Gastrocnemius medialis (tissue), 4 donors: ENCODE data around the gene NKD1. TPM values are rescaled to one million over a fixed set of nuclear protein-coding genes. Genes with fewer than 3 reads are reported as not detected.

Experiments used
- ATAC-seq, 2 donors: fragments of 150-250 bp; one replicate each; pipeline ENCODE4 v1.9.1; 2016
- DNase-seq, 2 donors: peaks; one replicate each; pipeline ENCODE4 v3.0.0-alpha.2; 2019
- H3K27ac ChIP-seq, 4 donors: fragments of 200-600 bp; sonication (generic); 1 replicate in 1 of 4; 2 replicates in 3 of 4; pipeline ENCODE4 v1.5.1; 2016 to 2018; ENCODE audit warnings: mild to moderate bottlenecking in 2 of 4, moderate library complexity in 1 of 4
- H3K27me3 ChIP-seq, 3 donors: fragments of 200-600 bp; sonication (generic) in 2 of 3; 1 replicate in 1 of 3; 2 replicates in 2 of 3; pipeline versions ENCODE4 v1.5.1 to v1.6.0; 2016 to 2019; ENCODE audit warnings: mild to moderate bottlenecking in 1 of 3, moderate library complexity in 1 of 3
- H3K36me3 ChIP-seq, 2 donors: fragments of 200-600 bp; sonication (generic) in 1 of 2; one replicate each; pipeline ENCODE4 v1.5.1; 2017 to 2018
- H3K4me1 ChIP-seq, 2 donors: fragments of 200-600 bp; sonication (generic) in 1 of 2; one replicate each; pipeline ENCODE4 v1.5.1; 2016 to 2017; ENCODE audit warnings: mild to moderate bottlenecking in 2 of 2
- H3K4me3 ChIP-seq, 4 donors: fragments of 200-600 bp; sonication (generic) in 3 of 4; 1 replicate in 1 of 4; 2 replicates in 3 of 4; pipeline ENCODE4 v1.5.1; 2016 to 2019; ENCODE audit warnings: mild to moderate bottlenecking in 2 of 4
- H3K9me3 ChIP-seq, 3 donors: fragments of 200-600 bp; sonication (generic) in 2 of 3; 1 replicate in 1 of 3; 2 replicates in 2 of 3; pipeline ENCODE4 v1.5.1; 2016 to 2019
- CTCF ChIP-seq, 5 experiments: fragments of 450-650 bp in 3 of 5; fragments of 200-600 bp in 2 of 5; sonication (generic) in 2 of 5; IDR thresholded peaks in 4 of 5; conservative IDR thresholded peaks in 1 of 5; 1 replicate in 4 of 5; 2 replicates in 1 of 5; pipeline ENCODE4 v1.5.1; 2016 to 2019; ENCODE audit warnings: antibody characterized with exemption in 5 of 5, mild to moderate bottlenecking in 3 of 5, moderate library complexity in 3 of 5
- POLR2A ChIP-seq, 2 donors: fragments of 450-650 bp; IDR thresholded peaks; one replicate each; pipeline ENCODE4 v1.6.1; 2017; ENCODE audit warnings: antibody characterized with exemption in 2 of 2, mild to moderate bottlenecking in 2 of 2, moderate library complexity in 2 of 2
- in situ Hi-C, 4 donors: fragments of 200-750 bp; cut with MboI; loops; one replicate each; pipeline versions ENCODE4 v1.15.0 to v1.8.0; 2017; ENCODE audit warnings: low sequenced_read_pairs in 4 of 4
- intact Hi-C: fragments of 100-400 bp; cut with DNase I; formaldehyde crosslinking; loops from one replicate; pipeline ENCODE4 v1.15.1; 2023; ENCODE audit warnings: low total_unique reads
- total RNA-seq, 4 donors: library from RNA; depleted of rRNA; stranded (reverse); fragments of >200 nt; gene quantifications; one replicate each; pipeline versions ENCODE4 v1.1.0 to v1.2.3, GENCODE V29; 2016

The NKD1 gene
- total RNA-seq, 4 donors from 2014 or later = 0.10 to 0.75 (median 0.19) TPM

- no peak for ATAC-seq
Observed at GRCh38 chr16:50567651-50568050, 19.5 kb downstream of the NKD1 start.

DNA sequence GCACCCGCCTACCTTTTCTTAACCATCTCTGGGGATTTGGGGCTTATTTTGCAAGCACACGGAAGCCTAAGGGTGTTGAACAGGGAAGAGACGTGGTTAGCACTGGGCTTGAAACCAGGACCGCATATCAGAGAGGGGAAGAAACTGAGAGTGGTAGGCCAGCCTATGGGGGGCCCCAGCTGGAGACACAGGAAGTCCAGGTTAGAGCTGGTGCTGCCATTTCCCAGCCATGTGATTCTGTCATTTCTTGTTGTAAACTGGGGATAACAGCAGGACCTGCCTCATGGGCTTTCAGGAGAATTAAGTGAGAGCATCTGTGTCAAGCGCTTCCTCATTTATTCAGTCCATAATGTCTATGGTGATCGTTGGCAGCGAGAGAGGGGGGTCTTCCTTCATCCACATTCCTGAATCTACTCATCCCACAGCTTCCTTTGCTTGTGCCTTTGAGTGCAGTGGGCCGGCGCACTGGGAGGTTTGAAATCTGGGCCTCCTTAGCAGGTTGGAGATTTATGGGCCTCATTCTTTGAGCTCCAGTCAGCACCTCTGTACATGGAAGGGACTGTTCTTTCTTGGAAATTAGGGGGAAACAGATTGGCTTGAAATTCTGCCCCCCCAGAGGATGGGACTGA lies 20.1 kb downstream of the NKD1 start:
- Histone ChIP-seq H3K4me1 (no peaks in the 10 kb centered on the region), H3K36me3 (no peaks in the 10 kb centered on the region), H3K27ac (no peak overlapping the region), H3K4me3 (no peak overlapping the region), H3K9me3 (no peaks in the 10 kb centered on the region), H3K27me3 (no peaks in the 10 kb centered on the region)
- intact Hi-C loops = no loop called here
- ATAC-seq (no peak), DNase-seq (no peak)
- no peak for TF ChIP-seq POLR2A (IDR thresholded peaks at IDR 0.05)
- TF ChIP-seq CTCF (IDR thresholded peaks at IDR 0.05 in 4 of 5, conservative IDR thresholded peaks at IDR 0.05 in 1 of 5) = no peak
- in situ Hi-C loops = no loop called here

More at GRCh38 chr16:50567651-50568050, 19.5 kb downstream of the NKD1 start:
- no peak for TF ChIP-seq POLR2A (IDR thresholded peaks at IDR 0.05)
- no peak overlapping the region for H3K4me3 ChIP-seq
- H3K4me1 ChIP-seq = no peaks in the 10 kb centered on the region
- no peaks in the 10 kb centered on the region for H3K36me3 ChIP-seq
- intact Hi-C loops (no loop called here), in situ Hi-C loops (no loop called here)
- H3K27ac ChIP-seq = no peak overlapping the region
- no peaks in the 10 kb centered on the region for H3K9me3 ChIP-seq
- DNase-seq = no peak
- H3K27me3 ChIP-seq = no peaks in the 10 kb centered on the region

- no peak overlapping the region for H3K4me3 ChIP-seq
- H3K4me1 ChIP-seq = peaks cover 0 to 3% of the 10 kb centered on the region in 2 donors
- no peak overlapping the region for H3K27ac ChIP-seq
- H3K27me3 ChIP-seq = no peaks in the 10 kb centered on the region
- DNase-seq (no peak), ATAC-seq (no peak)
- H3K36me3 ChIP-seq = no peaks in the 10 kb centered on the region
- no peak for TF ChIP-seq POLR2A (IDR thresholded peaks at IDR 0.05)
- TF ChIP-seq CTCF (IDR thresholded peaks at IDR 0.05 in 4 of 5, conservative IDR thresholded peaks at IDR 0.05 in 1 of 5) = no peak
- in situ Hi-C loops = no loop called here
- no peaks in the 10 kb centered on the region for H3K9me3 ChIP-seq
- intact Hi-C loops = no loop called here
Observed at GRCh38 chr16:50570354-50570753, 22.2 kb downstream of the NKD1 start.

DNA sequence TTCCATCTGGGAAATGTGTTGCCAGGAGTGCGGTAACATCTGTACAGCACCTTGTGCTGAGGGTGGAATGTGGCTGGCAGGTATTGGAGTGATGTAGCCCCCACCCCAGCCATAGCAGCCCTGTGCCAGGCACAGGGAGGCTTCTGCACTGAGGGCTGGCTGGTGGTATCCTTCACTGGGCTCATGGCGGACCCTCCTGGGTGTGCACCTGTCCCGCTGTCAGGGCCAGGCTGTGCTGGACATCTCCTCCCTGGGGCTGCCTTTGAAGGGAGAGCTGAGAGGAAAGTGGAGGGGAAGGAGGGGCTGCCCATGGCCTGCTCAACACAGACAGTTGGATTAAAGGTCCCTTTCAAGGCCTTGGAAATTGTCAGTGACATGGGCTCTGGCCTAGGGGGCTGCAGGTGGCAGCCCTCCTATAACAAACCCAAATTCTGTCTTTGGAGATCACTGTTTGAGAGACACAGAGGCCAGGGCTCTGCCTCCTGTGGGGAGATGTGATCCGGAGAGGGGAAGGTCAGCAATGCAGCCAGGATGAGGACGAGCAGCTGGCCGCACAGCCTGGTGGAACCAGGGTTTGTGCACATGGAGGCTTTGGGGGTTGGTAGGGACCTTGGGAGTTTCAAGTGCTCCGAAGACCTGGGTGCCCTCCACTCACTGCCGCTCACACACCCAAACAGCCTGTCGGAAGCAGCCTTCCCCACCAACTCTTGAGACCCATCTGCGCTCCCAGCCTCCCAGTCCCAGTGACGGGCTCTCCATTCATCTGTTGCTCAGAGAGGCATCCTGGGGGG lies 22.8 kb downstream of the NKD1 start:
- no peaks in the 10 kb centered on the region for H3K9me3 ChIP-seq
- ATAC-seq (no peak), DNase-seq (no peak)
- TF ChIP-seq CTCF (IDR thresholded peaks at IDR 0.05 in 4 of 5, conservative IDR thresholded peaks at IDR 0.05 in 1 of 5) = no peak
- TF ChIP-seq POLR2A (IDR thresholded peaks at IDR 0.05) = no peak
- intact Hi-C loops = no loop called here
- H3K27ac ChIP-seq = no peak overlapping the region
- in situ Hi-C loops = no loop called here
- H3K36me3 ChIP-seq = no peaks in the 10 kb centered on the region
- peaks cover 0 to 3% of the 10 kb centered on the region in 2 donors for H3K4me1 ChIP-seq
- no peaks in the 10 kb centered on the region for H3K27me3 ChIP-seq
- no peak overlapping the region for H3K4me3 ChIP-seq

GRCh38 chr16:50571786-50572185 lies 23.6 kb downstream of the NKD1 start:
- in situ Hi-C loops (no loop called here), intact Hi-C loops (no loop called here)
- no peak for TF ChIP-seq POLR2A (IDR thresholded peaks at IDR 0.05)
- Histone ChIP-seq H3K4me3 (no peak overlapping the region), H3K36me3 (no peaks in the 10 kb centered on the region), H3K4me1 (peaks cover 0 to 3% of the 10 kb centered on the region in 2 donors), H3K27ac (no peak overlapping the region), H3K9me3 (no peaks in the 10 kb centered on the region), H3K27me3 (no peaks in the 10 kb centered on the region)
- ATAC-seq = no peak
- no peak for DNase-seq
